ENCODE data around the gene S100A14.

Gene S100A14

GRCh38 chr1:153573351-153573750, 42.8 kb downstream of the S100A14 start:
- Histone ChIP-seq H3K4me3 (ENCODE audit: low read length) (no peak overlapping the region), H3K9me3 (replicated peaks; ENCODE audit: insufficient read depth, low read length) (no peaks in the 10 kb centered on the region), H3K4me1 (ENCODE audit: low read length) (0 out of 2 replicates have a peak, but pooled peaks cover 1% of the 10 kb centered on the region), H3F3A (ENCODE audit: insufficient read depth, low read length) (no peaks in the 10 kb centered on the region), H3K36me3 (replicated peaks; ENCODE audit: insufficient read depth, low read length) (no peaks in the 10 kb centered on the region), H3K27ac (ENCODE audit: low read length) (no peak overlapping the region), H3K4me2 (ENCODE audit: low read depth, low read length) (no peak overlapping the region), H4K20me1 (ENCODE audit: insufficient read depth, low read length) (no peaks in the 10 kb centered on the region), H3K79me2 (ENCODE audit: low read length) (no peaks in the 10 kb centered on the region), H3K27me3 (replicated peaks; ENCODE audit: insufficient read depth, low read length) (peaks cover 8% of the 10 kb centered on the region), H3K9me2 (replicated peaks; ENCODE audit: insufficient read depth, low read length) (no peaks in the 10 kb centered on the region), H2AFZ (ENCODE audit: low read length) (no peak overlapping the region), H3K9ac (ENCODE audit: low read length) (no peak overlapping the region)
- DNase-seq: no peak
- TF ChIP-seq EZH2 (optimal IDR thresholded peaks at IDR 0.05; ENCODE audit: low read depth, low read length): no peak
- TF ChIP-seq EZH2phosphoT487 (IDR thresholded peaks at IDR 0.05; ENCODE audit: low read length): no peak
- TF ChIP-seq CTCF (IDR thresholded peaks at IDR 0.05; ENCODE audit: low read length): no peak

- Histone ChIP-seq H3K4me3 (ENCODE audit: low read length) (no peak overlapping the region), H4K20me1 (ENCODE audit: insufficient read depth, low read length) (no peaks in the 10 kb centered on the region), H3K4me2 (ENCODE audit: low read depth, low read length) (no peak overlapping the region), H3K27me3 (replicated peaks; ENCODE audit: insufficient read depth, low read length) (peaks cover under 1% of the 10 kb centered on the region; the same call in 1 of the 2 replicates), H2AFZ (ENCODE audit: low read length) (no peak overlapping the region), H3K9me2 (replicated peaks; ENCODE audit: insufficient read depth, low read length) (no peaks in the 10 kb centered on the region), H3K9ac (ENCODE audit: low read length) (no peak overlapping the region), H3K27ac (ENCODE audit: low read length) (no peak overlapping the region), H3K79me2 (ENCODE audit: low read length) (no peaks in the 10 kb centered on the region), H3F3A (ENCODE audit: insufficient read depth, low read length) (no peaks in the 10 kb centered on the region), H3K36me3 (replicated peaks; ENCODE audit: insufficient read depth, low read length) (no peaks in the 10 kb centered on the region), H3K4me1 (ENCODE audit: low read length) (0 out of 2 replicates have a peak, but pooled peaks cover 3% of the 10 kb centered on the region), H3K9me3 (replicated peaks; ENCODE audit: insufficient read depth, low read length) (no peaks in the 10 kb centered on the region)
- DNase-seq: peak; percentile 77
- TF ChIP-seq EZH2phosphoT487 (IDR thresholded peaks at IDR 0.05; ENCODE audit: low read length) (no peak), CTCF (IDR thresholded peaks at IDR 0.05; ENCODE audit: low read length) (peak; percentile 93)
These were observed 43.5 kb downstream of the S100A14 start for GRCh38 chr1:153572569-153573015.

GRCh38 chr1:153571706-153572105, 44.4 kb downstream of the S100A14 start:
- Histone ChIP-seq H3K36me3 (replicated peaks; ENCODE audit: insufficient read depth, low read length) (no peaks in the 10 kb centered on the region), H3K27me3 (replicated peaks; ENCODE audit: insufficient read depth, low read length) (no peaks in the 10 kb centered on the region), H3K27ac (ENCODE audit: low read length) (no peak overlapping the region), H3K9ac (ENCODE audit: low read length) (no peak overlapping the region), H2AFZ (ENCODE audit: low read length) (no peak overlapping the region), H3K4me3 (ENCODE audit: low read length) (no peak overlapping the region), H3K9me2 (replicated peaks; ENCODE audit: insufficient read depth, low read length) (no peaks in the 10 kb centered on the region), H3K79me2 (ENCODE audit: low read length) (no peaks in the 10 kb centered on the region), H3K4me1 (ENCODE audit: low read length) (peaks cover 7% of the 10 kb centered on the region), H3K9me3 (replicated peaks; ENCODE audit: insufficient read depth, low read length) (no peaks in the 10 kb centered on the region), H3F3A (ENCODE audit: insufficient read depth, low read length) (no peaks in the 10 kb centered on the region), H4K20me1 (ENCODE audit: insufficient read depth, low read length) (no peaks in the 10 kb centered on the region), H3K4me2 (ENCODE audit: low read depth, low read length) (no peak overlapping the region)
- no peak for TF ChIP-seq EZH2phosphoT487 (IDR thresholded peaks at IDR 0.05; ENCODE audit: low read length)
- TF ChIP-seq EZH2 (optimal IDR thresholded peaks at IDR 0.05; ENCODE audit: low read depth, low read length): no peak
- TF ChIP-seq CTCF (IDR thresholded peaks at IDR 0.05; ENCODE audit: low read length): no peak
- no peak for DNase-seq

All from MM.1S (cell line).